Astrocyte of the hippocampus (primary cell): Measurements from ENCODE around the gene CRHBP.
"Not testable (repeated sequence)": the region's sequence is repeated elsewhere in the genome, so short reads cannot be mapped to it uniquely, and the experiment has no call there.

ENCODE experiments used
- DNase-seq: peaks from one replicate; pipeline ENCODE4 v3.0.0; 2011; ENCODE audit warnings: low read depth, low spot score

Gene CRHBP

DNA sequence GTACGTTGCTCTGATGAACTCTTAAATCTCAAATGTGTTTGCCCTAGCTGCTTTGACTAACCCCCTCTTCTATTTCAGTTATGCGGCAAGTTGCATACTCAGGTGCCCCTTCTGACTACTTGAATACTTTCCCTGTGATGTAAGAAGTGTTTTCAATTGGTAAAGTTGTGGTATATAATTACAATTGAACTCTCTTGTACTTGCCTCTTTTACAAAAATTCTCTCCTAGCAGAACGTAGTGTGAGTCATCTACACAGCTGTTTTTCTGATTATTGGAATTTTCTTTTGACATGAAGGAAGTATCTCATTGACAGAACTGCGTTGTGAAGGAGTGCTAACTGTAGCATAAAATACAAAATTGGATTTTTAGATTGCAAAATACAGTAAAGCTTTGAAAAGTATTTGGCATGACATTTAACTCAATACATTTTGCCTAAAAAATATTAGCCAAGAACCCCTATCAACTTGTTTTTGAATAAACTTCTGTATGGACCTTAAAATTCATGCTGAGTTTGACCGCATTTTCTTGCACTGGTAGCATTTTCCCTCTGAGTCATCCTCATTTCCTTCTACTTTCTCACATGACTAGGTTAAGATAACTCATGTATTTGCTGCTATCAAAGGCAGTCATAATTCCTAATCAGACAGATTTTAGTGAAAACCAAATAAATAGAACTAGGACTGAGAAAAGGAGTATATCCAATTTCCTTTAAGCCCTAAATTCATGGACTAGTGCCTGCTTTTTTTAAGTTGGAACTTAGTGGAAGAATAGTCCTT is 6.3 kb downstream of the CRHBP start:
- peak; percentile 85 for DNase-seq

DNA sequence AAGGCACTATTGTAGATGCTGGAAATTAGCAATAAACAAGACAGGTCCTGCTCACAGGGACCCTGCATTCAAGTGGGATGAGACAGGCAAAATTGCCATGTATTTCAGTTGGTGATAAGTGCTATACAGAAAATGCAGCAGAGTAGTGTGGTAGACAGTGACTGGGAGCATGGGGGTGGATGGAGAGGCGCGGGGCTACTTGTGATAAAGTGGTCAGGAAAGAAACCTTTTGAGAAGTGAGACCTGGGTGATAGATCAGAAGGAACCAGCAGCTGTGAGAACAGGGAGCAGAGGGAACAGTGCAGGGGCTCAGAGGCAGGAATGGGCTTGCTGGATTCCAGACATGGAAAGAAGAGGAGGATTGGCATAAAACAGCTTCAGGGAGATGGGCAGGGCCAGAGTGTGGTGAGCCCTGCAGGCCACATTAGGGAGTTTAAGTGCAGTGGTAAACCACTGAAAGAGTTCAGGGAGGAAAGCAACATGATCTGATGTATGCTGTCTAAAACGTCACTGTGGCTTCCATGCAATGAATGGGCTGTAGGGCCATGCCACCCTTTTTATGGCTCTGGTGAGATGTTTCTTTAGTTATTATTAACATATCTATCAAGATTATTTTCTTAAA is 7.3 kb downstream of the CRHBP start:
- DNase-seq: peak; percentile 80

DNA sequence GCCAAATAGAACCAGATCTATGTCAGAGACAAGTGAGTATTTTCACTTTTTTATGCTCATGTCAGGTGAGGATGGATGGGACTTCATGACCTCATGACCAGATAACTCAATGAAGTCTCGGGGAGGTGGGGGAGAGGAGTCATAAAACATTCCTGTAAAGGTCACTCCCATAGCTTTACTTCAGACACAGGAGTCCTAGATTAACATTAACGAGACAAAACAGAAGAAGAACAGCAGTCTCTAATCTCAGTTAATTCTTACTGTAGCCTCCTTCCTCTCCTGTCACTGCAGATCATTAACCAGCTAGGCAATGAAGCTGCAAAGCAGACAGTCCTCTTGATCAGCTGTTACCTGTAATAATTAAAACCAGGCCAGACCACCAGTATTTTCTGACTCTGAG is 11.2 kb downstream of the CRHBP start:
- DNase-seq: no peak

DNA sequence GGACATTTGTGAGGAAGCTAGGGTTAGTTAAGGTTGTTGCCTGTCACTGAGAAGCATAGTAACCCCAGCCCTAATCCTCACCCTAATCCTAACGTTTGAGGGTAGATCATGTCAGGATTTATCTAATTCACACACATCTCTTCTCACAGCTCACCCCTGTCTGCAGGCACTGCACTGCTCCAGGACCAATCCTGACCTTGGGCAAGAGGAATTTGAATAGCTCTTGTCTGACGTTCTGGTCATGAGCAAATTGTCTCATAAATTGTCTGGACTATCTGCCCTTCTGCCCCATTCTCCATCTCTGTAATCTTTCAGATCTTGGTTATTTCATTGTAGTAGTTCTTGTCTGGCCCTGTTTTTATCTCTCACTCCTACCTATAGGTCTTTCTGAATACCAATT is 18.7 kb downstream of the CRHBP start:
- DNase-seq: no peak

- no peak for DNase-seq
These were observed 19.8 kb downstream of the CRHBP start for GRCh38 chr5:76972689-76973088.

GRCh38 chr5:76974785-76975184 is 21.9 kb downstream of the CRHBP start:
- no peak for DNase-seq

DNA sequence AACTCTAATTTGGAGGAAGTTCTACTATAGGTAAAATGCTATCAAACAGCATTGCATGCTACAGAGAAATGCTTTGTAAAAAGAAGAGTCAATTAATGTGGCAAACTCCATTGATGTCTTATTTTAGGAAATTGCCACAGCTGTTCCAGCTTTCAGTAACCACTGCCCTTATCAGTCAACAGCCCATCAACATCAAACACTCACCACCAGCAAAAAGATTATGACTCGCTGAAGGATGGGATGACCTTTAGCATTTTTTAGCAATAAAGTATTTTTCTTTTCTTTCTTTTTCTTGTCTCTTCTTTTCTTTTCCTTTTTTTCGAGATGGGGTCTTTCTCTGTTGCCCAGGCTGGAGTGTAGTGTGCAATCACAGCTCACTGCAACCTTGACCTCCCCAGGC is 26.0 kb downstream of the CRHBP start:
- DNase-seq: no peak

- DNase-seq: no peak
These were observed 27.8 kb downstream of the CRHBP start for GRCh38 chr5:76980518-76981144.

GRCh38 chr5:76982450-76982849 is 29.6 kb downstream of the CRHBP start:
- no peak for DNase-seq

- no peak for DNase-seq
These were observed 30.6 kb downstream of the CRHBP start for GRCh38 chr5:76983468-76983867.

DNA sequence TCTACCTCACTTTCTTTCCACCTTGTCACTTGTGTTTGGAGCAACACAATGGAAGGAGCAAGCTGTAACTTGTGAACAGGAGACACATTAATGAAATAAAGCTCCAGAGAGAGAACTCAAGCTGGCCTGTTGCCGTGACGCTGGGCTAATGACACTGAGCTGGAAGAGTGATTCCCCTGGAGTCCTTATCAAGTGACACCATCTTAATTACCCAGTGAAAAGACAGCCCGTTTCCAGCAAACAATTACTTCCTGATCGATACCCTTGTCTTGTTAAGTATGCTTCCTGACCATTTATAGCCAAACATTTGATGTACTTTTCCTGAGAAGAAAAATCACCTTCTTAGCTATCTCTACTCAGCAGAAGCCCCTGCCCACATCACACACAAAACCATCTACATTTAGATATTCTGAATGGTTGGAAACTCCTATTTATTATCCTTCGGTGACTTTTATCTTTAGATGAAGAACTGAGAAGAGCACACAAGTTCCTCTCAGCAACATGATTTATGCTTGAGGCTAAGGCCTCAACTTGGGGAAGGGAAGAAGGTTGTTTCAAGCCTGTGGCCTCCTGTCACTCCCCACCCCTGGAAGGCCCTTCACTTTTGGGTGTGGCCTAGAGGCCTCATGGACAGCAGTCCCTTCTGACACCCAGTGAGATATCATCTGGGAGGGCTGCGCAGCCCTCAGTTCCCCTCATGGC is 34.1 kb downstream of the CRHBP start:
- DNase-seq: no peak

DNA sequence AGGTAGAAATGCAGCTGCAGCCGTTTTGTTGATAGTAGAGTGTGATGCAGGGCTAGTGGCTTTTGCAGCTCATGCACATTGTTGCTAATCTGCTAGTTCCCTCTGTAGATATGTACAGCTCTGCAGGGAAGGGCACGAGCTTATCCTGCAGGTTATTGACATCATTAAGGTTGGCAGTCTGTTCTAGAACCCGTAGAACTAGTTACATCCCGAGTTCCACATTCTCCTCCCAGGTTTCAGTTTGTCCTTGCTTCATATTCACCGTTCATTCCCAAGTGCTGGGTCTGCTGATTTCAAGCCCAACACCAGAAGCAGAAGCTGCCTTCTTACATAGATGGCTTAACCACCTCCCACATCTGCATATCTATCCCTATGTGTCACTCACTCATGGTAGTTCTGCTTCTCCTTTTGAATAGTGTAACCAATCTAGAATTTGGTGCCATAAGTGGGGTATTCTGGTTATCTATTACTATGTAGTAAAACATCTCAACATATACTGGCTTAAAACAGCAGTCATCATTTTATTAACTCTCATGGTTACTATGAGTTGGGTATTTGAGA is 38.1 kb downstream of the CRHBP start:
- DNase-seq: no peak

DNA sequence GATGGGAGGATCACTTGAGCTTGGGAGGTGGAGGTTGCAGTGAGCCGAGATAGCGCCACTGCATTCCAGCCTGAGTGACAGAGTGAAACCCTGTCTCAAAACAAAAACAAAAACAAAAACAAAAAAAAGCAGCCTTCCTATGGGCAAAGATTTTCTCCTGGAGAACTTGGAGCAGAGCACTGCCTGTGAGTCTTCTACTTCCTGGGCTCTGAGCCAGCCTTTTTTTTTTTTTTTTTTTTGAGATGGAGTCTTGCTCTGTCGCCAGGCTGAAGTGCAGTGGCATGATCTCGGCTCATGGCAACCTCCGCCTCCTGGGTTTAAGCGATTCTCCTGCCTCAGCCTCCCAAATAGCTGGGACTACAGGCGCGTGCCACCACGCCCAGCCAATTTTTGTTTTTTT is 40.6 kb downstream of the CRHBP start:
- not testable (repeated sequence) for DNase-seq

- DNase-seq: no peak
These were observed 41.5 kb downstream of the CRHBP start for GRCh38 chr5:76994337-76994736.

- not testable (repeated sequence) for DNase-seq
These were observed 45.4 kb downstream of the CRHBP start for GRCh38 chr5:76998251-76998650.

- DNase-seq: peak; percentile 35
These were observed 46.6 kb downstream of the CRHBP start for GRCh38 chr5:76999451-76999850.

GRCh38 chr5:77003246-77003645 is 50.4 kb downstream of the CRHBP start:
- no peak for DNase-seq

- no peak for DNase-seq
These were observed 53.3 kb downstream of the CRHBP start for GRCh38 chr5:77006124-77006523.

DNA sequence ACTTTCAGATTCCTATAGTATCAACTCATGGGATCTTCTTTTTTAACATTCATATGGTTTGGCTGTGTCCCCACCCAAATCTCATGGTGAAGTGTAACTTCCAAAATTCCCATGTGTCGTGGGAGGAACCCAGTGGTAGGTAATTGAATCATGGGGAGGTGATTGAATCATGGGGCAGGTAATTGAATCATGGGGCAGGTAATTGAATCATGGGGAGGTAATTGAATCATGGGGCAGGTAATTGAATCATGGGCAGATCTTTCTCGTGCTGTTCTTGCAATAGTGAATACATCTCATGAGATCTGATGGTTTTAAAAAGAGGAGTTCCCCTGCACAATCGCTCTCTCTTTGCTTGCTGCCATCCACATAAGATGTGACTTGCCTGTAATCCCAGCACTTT is 55.6 kb downstream of the CRHBP start:
- DNase-seq: no peak

DNA sequence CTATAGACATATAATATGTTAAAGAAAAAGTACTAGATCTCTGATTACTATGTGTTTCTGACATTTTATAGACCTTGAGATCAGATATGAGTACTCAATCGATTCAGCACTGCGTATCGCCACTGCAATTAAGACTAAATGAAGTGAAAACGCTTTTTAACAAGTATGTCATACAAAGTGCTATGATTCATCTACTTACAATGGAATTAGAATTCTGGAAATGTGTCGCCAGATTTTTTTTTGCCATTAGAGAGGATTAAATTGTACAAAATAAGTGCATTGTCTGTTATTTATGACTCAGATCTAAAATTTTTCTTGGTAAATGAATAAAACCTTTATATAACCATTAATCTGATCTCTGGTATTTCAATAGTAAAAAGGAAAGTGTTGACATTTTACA is 57.4 kb downstream of the CRHBP start:
- DNase-seq: peak; percentile 8

GRCh38 chr5:77011498-77011897 is 58.7 kb downstream of the CRHBP start:
- no peak for DNase-seq

DNA sequence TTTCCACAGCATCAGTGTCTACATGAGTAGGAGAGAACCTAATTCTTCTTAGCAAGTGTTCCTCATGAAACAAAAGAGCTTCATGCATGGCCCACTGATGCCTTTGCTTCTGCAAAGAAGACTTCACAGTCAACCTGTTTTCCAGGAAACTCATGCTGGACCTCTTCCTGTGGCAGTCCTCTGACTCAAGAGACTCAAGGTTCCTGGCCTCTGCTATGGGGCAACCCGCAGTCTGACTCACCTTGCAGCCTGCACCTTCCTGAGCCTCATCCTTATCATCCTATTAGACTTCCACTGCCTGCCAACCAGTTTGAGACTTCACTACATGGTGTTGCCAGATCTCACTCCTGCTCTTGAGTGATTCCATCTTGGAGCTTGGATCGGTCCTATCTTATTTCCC is 59.8 kb downstream of the CRHBP start:
- DNase-seq: no peak
